ENCODE data around the gene ERC2.

Gene ERC2

DNA sequence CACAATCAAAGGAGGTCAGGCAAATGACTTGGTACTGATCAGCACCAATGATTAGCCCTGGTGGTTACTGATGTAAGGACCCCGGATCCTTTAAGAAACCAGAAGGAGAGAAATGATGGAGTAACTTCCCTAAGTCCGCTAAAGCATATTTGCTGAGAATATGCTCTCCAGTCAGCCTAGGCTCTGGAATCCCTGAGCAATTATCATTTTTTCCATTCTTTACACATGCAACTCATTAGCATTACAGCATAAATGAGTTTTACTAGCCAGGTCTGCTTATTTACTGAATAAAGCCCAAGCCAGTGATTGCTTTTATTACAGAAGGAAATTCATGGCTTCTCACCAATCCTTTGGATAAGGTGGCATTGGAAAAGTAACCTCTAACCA lies 842.0 kb downstream of the ERC2 start:
- no peak for DNase-seq

DNA sequence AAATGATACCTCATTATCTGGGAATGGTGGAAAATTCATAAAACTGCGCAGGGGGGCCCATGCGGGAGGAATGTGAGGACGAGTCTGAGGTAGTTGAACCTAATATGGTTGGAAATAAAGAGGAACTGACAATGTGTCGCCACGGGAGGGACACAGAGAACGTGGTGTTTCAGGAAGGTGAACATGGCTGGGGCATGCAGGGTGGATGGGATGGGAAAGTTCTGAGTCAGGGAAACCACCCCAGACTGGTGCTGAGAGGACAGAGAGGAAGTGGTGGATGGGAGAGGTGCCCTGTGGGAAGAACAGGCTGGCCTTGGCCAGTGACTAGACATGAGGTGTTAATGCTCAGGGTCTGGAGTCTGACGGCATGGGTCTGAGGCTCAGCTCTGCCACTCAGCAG lies 844.0 kb downstream of the ERC2 start:
- DNase-seq: no peak

DNA sequence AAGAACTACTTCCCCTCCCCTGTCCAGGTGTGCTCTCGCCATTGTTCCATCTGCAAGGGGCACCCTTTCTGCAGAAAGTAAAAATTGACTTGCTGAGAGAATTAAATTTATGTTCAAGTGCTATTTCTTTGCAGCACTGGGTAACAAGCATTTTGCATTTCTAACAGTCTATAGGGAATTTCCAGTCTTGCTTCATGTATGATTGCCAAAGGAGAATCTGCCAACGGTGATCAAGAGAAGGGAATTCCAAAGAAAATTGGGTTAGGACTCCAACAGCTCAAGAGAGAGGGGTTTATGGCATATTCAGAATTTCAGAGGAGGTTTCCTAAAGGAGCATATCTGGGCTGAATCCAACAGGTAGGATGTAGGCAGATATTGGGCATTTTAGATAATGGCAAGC lies 844.5 kb downstream of the ERC2 start:
- no peak for DNase-seq

DNA sequence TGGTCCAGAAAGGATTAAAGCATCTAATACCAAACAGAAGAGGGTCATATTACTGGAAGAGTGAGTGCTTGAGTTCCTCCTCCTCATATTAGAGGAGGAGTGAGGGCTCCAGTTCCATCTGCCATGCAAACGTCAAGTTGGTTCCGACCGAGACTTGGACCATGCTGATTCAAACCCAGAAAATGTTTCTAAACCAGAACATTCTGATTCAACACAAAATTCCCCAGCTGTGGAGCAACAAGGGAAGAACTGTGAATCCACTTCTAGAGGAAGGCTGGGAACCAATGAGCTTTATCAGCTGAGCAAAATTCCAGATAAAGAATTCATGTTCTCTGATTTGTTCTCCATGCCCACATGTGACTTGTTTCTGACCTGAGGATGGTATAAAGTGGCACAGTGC lies 845.5 kb downstream of the ERC2 start:
- DNase-seq: no peak

DNA sequence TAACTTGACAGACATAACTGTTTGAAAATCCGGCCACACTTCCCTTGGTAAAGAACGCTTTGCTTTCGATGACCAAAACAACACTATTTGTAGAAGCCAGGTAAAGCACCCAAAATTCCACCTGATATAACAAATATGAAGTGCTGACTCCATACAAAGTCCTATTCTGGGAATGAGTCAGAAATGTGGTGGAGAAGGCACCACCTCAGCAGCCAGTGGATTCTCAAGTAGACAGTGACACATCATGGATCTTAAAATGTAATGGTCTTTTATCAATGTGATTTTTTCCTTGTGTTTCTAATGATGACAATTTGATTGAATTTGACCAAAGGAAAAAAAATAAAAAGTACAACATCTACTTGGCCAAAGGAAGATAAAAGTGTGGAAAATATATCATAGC lies 846.2 kb downstream of the ERC2 start:
- DNase-seq: no peak

DNA sequence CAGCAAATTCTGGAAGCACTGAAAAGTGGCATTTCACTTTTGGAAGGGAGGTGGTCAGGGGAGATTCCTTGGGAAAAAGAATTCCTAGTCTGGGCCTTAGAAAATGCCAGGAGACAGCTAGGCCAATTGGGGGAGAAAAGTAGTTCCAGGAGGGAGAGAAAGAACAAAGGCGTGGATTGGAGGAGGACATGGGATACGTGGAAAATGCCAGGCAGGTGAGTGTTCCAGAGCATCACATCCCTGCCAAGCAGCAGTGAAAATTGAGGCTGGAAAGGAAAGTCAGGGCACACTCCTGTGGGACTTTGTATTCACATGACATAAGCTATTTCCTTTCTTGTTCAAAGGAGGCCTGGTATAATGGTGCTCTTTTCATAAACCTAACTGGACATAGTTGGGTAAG lies 846.6 kb downstream of the ERC2 start:
- DNase-seq: no peak

DNA sequence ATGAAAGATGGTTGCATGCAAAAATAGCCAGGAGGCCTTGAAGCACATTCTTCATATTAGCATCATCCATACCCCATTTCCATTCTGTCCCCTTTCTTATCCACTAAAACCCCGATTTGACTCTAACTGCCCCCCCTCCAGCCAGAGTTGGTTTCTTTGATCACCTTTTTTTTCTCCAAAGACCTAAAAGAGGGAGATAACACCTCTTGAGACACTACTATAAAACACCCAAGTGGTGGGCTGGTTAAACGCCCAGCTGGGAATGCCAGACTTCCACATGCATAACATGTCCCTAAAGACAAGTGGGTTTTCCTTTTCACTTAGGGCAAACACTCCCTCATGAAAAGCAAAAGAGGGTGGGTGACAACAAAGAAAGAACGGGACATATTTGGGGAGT lies 847.2 kb downstream of the ERC2 start:
- no peak for DNase-seq

DNA sequence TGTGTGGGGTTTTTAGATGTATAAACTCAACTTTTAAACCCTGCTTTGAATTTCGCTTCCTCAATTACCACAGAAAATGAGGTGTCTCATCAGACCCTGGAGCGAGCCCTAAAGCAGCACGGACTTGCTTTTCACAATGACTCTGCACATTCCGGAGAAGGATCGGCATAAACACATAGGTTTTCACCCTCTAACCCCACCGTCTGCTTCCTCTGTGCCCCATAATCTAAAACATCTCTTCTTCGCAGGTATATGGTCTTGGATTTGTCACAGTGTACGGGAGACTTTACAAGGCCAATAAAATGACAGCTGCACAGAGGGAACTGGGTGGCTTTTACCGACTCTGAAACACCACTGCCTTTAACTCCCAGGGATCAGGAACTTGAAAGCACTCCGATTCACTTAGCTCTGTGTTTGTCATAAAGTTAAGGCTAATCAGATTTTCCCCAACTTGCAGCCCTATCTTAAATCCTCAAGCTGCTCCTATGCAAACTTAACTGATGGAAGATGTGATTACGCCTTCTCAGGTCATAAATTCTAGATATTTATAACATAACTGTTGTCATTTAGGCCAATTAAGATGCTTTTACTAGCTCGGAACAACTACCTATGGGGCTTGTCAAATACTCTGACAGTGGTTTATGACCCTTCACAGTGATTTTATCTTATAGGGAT lies 847.8 kb downstream of the ERC2 start:
- DNase-seq: no peak

DNA sequence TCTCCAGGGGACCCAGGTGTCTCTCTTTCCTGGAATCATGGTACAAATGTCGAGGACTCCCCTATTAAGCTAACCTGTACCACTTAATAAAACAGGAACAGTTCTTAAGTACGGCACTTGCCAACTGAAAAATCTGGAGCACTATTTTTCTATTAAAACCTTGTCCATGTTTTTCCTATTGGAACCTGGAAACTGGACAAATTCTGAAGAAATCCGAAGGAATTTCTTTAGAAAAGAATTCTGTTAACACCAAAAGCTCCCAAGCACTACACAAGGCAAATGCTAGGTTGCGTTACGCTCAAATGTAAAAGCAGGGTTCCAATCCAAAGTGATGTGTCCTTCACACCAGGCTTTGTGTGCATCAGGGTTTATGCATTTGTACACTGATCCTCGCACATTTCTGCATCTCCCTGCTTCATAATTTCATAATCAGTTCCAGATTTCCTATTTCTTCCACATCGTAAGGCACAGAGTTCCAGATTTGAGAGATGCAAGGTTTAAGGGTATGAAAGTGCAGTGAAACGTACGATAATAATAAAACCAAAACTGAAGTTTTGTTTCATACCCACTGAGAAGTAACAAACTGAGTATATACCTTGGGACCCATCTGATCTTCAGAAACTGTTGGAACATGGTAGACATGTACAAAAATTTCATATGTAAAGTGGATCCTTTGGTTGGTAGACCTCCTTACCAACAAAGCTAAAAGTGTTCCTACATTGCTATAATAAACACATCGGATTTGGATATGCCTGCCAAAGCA lies 849.0 kb downstream of the ERC2 start:
- DNase-seq: no peak

DNA sequence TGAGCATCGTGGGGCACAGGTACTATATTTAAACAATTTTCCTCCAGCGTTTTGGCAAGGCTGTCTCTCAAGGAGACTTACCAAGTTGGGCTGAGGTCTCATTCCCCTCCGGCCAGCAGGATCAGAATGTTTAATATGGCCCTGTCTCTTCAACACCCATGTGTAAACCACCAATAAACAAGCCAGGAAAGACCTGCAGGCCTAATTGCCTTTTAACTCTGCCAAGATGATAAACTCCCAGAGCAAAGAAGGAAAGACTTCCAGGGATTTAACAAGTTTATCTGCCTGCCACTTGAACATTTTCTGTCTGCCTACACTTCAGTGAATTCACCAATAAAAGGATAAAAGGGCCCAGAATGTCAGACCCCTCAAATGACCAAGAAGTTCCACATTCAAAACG lies 850.9 kb downstream of the ERC2 start:
- DNase-seq: no peak

DNA sequence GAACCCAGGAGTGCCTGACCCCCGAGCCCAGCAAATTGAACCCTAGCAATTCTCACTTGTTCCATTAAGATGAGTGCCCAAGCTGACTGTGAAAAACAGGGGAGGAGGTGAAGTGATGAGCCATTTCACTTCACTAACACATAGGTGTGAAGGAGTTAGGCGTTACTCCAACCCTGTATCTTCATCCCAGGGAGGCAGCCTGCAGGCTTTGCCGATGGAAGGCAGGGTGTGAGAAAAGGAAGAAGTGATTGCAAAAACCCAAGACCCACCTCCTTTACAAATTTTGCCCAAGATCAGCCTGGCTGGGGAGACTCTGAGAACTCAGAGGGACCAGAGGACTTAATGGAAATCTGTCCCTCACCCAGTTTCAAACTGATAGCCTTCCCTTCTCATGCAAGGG lies 851.5 kb downstream of the ERC2 start:
- DNase-seq: no peak

DNA sequence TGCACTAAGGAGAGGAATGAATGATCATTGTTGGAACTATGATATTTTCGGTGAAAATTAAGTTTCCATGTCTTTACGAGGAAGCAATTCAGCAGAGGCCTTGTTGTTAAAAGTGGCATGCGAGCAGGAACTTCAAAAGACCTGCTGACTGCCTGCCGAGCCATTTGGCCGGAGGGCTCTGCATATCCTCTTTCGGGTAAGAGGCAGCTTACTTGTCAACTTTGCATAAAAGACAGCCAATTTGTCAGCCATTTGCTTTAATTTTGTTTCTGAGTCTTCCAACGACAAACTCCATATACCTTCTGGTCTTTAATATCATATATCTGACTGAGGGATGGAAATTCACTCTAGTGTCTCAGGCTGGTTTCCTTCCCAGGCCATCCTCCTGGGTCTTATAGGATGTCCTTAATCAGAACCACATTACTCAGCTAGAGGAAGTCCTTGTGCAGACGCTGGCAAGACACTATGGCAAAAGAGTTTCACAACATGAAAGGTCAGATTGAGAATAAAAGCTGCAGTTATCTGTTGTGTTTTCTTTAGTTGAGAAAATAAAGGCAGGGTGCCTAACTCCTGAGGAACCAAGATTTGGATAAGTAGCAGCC lies 852.5 kb downstream of the ERC2 start:
- no peak for DNase-seq

DNA sequence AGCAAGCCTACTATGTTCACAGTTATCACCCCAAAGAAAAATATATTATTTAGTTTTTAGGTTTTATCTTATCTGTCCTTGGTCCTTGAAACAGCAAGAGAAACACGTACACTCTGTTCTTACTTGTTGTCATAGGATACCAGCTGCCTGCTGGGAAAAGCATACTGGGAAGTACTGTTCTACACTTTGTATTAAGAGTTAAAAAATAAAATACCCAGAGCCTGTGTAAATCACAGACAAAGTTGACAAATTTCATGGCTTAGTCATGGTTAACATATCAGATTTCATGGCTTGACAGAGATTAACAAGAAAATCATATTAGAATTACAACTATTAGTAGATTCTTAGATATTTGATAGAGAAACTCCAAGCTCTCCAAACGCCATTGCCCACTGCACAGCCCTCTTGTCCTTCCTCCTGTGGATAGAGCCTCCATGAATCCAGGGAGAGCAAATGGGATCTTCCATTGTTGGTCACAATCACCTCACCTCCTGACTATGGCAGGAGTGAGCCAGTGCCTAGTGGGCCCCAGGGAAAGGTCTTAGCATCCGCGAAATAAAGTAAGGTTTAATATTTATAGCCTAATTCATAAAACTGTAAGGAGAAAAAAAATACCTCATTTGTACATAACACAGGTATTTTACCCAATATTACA lies 853.1 kb downstream of the ERC2 start:
- DNase-seq: no peak

DNA sequence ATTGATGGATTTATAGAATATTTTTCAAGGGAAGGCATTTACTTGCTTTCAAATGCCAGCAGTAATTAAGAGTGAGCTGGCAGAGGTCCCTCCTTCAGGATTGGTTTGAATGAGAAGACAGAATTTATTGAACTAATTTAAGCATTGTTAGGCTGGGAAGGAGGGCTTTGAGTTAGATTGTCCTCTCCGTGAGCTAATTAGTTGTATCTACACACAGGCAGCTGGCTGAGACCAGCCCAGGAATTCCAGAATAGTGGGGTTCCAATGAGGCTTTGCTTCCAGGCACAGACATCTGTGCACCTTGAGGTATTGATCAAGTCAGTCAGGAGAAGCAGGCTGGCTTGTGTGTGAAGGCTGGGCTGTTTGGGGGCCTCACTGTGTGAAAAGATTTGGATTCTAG lies 857.1 kb downstream of the ERC2 start:
- DNase-seq: no peak

DNA sequence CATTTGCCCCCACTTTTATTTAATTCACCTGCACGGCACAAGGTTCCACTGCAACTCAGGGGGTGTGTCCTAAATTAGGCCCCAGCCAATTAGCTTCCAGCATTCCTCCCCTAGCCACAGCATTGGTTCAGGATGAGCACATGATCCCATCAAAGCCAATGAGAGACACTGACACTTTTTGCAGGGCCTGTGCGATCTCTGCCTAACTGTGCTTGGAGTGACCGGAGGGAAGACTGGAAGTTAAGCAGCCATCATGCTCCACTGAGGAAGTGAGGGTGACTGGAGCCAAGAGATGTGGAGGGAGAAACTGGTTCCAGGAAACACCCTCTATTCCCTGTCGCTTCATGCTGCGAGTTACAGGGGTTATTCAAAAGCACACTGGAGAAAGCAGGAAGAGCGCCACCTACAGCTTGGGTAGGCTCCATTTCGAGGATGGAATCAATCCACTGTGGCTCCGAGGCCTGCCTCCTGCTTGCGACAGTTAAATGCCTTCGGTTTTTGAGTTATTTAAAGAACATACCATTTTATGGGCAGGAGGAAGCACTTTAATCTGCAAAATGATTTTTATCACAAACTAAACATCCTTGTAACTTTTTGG lies 858.9 kb downstream of the ERC2 start:
- no peak for DNase-seq

DNA sequence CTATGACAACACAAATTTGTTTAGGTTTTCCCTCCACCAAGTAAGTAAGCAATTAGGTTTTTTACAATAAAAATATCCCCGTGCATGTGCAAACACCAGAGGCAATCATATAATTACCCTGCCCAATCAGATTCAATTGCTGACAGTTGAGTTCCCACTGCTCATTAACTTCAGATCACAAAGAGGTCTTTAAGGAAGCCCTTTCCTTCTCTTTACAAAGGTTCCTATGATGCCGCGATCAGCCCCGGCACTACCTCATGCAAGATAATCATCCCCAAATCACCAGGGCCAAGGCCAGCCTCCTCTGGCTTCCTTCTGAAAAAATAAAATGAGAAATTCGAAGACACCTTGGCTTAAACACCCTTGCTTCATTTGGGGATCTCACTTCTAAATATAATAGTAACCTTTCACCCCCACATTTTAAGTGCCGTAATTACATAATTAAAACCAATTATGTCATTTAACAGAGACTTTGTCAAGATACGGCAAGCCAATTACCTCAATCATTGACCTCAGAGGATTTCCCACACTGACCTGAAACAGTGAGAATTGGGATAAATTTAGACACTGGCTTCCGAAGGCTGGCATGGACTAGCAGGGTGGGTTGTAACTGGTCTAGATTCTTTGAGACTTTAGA lies 859.8 kb downstream of the ERC2 start:
- no peak for DNase-seq

DNA sequence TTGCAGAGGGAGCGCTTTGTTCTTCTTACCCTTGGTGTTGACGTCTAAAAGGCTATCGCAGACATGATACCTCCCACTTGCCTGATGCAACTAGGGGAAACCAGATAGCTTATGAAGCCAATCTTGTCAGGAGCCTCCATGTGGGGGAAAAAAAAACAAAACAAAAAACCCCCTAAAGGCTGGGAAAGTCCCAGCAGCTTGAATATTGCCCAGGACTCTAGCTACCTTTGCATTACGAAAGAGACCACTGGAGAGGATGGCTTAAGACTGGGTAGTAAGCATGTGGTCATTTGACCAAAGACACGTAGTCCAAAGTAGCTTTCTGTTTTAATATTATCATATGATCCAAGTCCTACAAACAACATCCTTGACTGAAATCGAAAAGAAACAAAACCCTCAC lies 860.4 kb downstream of the ERC2 start:
- no peak for DNase-seq

DNA sequence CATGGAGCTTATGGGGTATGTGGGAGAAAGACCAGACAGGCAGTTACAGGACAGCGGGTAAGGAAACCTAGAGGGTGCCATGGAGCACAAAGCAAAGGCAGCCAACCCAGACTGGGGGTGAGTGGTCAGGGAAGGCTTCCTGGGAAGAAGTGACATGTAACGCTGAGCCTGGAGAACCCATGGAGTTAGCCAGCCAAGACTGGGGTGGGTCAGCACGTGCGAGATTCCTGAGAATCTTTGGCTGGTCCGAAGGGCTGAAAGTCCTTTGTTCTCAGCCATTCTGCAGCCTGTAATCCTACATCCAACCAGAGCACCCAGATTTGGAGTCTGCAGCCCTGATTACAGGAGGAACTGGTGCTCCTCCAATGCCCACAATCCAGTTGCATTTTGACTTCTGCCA lies 861.1 kb downstream of the ERC2 start:
- no peak for DNase-seq

DNA sequence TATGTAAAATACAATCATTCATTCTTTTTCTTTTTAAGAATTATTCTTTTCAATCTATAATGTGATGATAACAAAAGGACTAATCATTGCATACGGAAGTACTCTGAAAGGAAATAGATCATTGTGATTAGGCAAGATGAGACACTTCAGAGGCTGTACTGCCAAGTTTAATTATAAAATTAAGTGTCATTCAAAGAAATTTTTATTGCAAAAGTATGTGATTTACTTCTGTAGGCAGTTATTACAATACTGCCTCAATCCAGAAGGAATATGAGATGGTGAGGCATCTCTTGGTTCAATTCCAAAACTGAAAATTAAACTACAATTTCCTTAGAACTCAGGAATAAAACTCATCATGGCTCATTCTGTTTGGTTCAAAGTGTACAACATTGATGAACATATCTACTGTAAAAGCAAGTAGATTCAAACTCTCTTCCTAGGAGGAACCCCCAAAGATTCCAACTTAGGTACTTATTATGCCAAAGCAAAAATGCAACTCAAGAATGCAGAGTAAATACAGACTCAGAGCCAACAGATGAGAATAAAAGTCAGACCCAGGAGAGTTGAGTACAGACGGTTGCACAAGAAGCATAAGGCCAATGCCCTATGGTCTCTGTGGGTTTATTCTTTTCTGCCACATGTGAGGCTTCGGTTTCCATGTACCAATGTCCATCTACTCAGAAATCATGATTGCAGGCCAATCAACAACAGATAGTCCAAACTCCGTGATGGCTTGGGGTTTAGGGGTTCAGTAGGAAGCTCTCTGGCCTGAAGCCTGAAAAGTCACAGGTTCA lies 862.6 kb downstream of the ERC2 start:
- no peak for DNase-seq

DNA sequence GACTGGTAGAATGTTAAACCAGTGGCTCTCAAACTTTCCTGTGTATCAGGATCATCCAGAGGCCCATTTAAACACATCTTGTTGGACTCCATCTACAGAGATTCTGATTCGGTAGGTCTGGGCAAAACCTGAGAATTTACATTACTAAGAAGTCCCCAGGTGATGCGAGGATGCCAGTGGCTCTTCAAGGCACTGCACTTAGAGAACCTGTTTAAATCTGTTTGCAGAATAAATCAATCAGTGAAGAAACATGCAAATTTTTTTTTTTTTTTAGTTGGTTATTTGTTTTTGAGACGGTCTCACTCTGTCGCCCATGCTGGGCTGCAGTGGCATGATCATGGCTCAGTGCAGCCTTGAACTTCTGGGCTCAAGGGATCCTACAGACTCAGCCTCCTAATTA lies 863.4 kb downstream of the ERC2 start:
- DNase-seq: no peak

DNA sequence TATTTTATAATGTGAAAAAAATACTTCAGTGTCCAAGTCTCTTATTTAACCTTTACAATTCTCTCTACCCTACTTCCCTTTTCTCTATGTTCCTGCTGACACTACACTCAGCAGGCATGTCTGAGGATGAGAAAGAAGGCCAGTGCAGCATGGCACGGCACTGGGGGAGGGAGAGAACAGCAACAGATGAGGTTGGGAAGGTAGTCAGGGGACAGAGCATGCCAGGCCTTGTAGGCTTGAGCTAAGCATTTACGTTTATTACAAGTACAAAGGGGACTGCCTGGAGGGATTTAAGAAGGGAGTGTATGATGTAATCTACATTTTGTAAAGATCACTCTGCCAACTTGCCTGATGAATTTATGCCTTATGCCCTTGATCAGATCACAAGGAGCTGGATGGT lies 863.9 kb downstream of the ERC2 start:
- DNase-seq: no peak

DNA sequence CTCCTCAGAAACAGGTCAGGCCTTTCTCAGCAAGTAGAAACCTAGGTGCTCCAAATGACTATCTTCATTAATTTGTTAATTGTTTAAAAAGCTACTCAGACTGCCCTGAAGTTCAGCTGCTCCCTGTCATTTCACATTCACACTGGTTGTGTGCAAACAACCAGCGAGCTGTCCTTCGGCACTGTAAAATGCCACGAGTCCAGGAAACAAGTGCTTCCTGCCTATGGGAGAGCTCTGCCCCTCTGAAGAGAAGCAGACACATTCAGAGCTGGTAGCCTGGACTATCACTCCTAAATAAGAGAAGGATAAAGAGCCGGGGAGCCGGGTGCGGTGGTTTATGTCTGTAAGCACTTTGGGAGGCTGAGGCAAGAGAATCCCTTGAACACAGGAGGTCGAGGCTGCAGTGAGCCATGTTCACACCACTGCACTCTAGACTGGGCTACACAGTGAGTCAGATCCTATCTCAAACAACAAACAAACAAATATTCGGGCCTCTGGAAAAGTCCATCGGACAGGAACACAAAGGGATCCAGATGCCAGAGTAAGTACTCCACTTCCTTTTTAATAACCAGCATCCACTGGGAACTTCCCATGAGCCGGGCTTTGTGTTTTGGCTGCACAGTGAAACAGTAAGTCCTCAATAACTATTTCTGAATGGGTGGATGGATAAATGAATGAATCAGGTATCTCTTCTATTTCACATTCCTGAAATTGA lies 866.7 kb downstream of the ERC2 start:
- no peak for DNase-seq
